Endothelial cell of umbilical vein (primary cell): ENCODE results near the gene PSPC1. TPM values are rescaled to one million over a fixed set of nuclear protein-coding genes. Genes with fewer than 3 reads are reported as not detected.

Experiments
- BruUV-seq: library from RNA; stranded (reverse); fragments of 400-500 nt; replicated peaks from 2 replicates; lab custom pipeline; 2021; lab: Mats Ljungman, UMichigan
- CTCF ChIA-PET: fragments of 300-600, 350-600 bp; sonication (Branson Sonifier 250); formaldehyde crosslinking; loops from one replicate; lab custom pipeline; 2021; ENCODE audit warnings: antibody characterized with exemption, inconsistent platforms; lab: Charles Lee
- POLR2A ChIA-PET: fragments of 300-600, 350-600 bp; sonication (Branson Sonifier 250); formaldehyde crosslinking; loops from one replicate; lab custom pipeline; 2021; ENCODE audit warnings: antibody characterized with exemption, inconsistent platforms; lab: Charles Lee
- DNase-seq: peaks from one replicate; pipeline ENCODE4 v3.0.0-alpha.2; 2011; ENCODE audit warnings: low read depth, low spot score
- FAIRE-seq: peaks from 2 replicates; lab custom pipeline; 2011; peaks lifted over from hg19 to GRCh38; lab: Jason Lieb, UNC
- H2AFZ ChIP-seq: 2 replicates; pipeline ENCODE4 v1.6.0; 2012; ENCODE audit warnings: low read depth, low read length, control low read depth, inconsistent platforms
- H3K27ac ChIP-seq: 2 replicates; pipeline ENCODE4 v1.5.1; 2011; ENCODE audit warnings: low read depth, mild to moderate bottlenecking, control low read depth, low read length, moderate library complexity; ENCODE audit not compliant: insufficient read depth
- H3K27me3 ChIP-seq, 2 experiments: 2 replicates each; pipeline versions ENCODE4 v1.6.0 to v1.6.1; 2011; ENCODE audit warnings: low read length in 2 of 2, mixed read lengths in 1 of 2; ENCODE audit not compliant: control insufficient read depth in 2 of 2, insufficient read depth in 2 of 2
- H3K36me3 ChIP-seq, 2 experiments: 2 replicates in 1 of 2; 3 replicates in 1 of 2; pipeline ENCODE4 v1.5.1; 2011; ENCODE audit warnings: low read length in 2 of 2, mild to moderate bottlenecking in 1 of 2, moderate library complexity in 1 of 2; ENCODE audit not compliant: control insufficient read depth in 2 of 2, insufficient read depth in 2 of 2; ENCODE audit errors: extremely low read depth in 1 of 2
- H3K4me1 ChIP-seq: 3 replicates; pipeline ENCODE4 v1.5.1; 2011; ENCODE audit warnings: mild to moderate bottlenecking, low read length; ENCODE audit not compliant: control insufficient read depth, insufficient read depth; ENCODE audit errors: extremely low read depth
- H3K4me2 ChIP-seq: 2 replicates; pipeline ENCODE4 v1.6.1; 2011; ENCODE audit warnings: low read length, control low read depth, mixed read lengths; ENCODE audit not compliant: insufficient read depth
- H3K4me3 ChIP-seq, 3 experiments: fragments of 200-600 bp in 1 of 3; sonication (generic), shearing (Covaris generic) in 1 of 3; replicated peaks in 1 of 3; 2 replicates each; pipeline ENCODE4 v1.5.1; 2011 to 2016; ENCODE audit warnings: control low read depth in 3 of 3, low read length in 3 of 3, mild to moderate bottlenecking in 2 of 3, inconsistent platforms in 1 of 3, low read depth in 1 of 3, moderate library complexity in 1 of 3; ENCODE audit not compliant: insufficient read depth in 1 of 3
- H3K79me2 ChIP-seq: 2 replicates; pipeline ENCODE4 v1.6.0; 2012; ENCODE audit warnings: low read length, inconsistent platforms; ENCODE audit not compliant: control insufficient read depth, insufficient read depth
- H3K9ac ChIP-seq: replicated peaks from 2 replicates; pipeline ENCODE3; 2011; ENCODE audit warnings: low read length, control low read depth; ENCODE audit not compliant: insufficient read depth; ENCODE audit errors: extremely low read depth
- H3K9me1 ChIP-seq: replicated peaks from 3 replicates; pipeline ENCODE4 v1.6.0; 2011; ENCODE audit warnings: mild to moderate bottlenecking, low read length; ENCODE audit not compliant: control insufficient read depth, insufficient read depth; ENCODE audit errors: extremely low read depth
- H3K9me3 ChIP-seq: replicated peaks from 2 replicates; pipeline ENCODE4 v1.5.1; 2012; ENCODE audit warnings: low read length, inconsistent platforms; ENCODE audit not compliant: control insufficient read depth, insufficient read depth
- H4K20me1 ChIP-seq: replicated peaks from 2 replicates; pipeline ENCODE3; 2011; ENCODE audit warnings: mild to moderate bottlenecking, low read length; ENCODE audit not compliant: control insufficient read depth, insufficient read depth; ENCODE audit errors: extremely low read depth
- CTCF ChIP-seq, 2 donors: IDR thresholded peaks; 1 replicate in 1 of 2; 2 replicates in 1 of 2; pipeline ENCODE4 v1.5.1; 2011; ENCODE audit warnings: low read length in 2 of 2, mild to moderate bottlenecking in 2 of 2, moderate library complexity in 2 of 2, control low read depth in 1 of 2, inconsistent platforms in 1 of 2, low read depth in 1 of 2; ENCODE audit not compliant: insufficient read depth in 1 of 2; ENCODE audit errors: extremely low read depth in 1 of 2
- EZH2 ChIP-seq: IDR thresholded peaks from 2 replicates; pipeline ENCODE4 v1.6.1; 2012; ENCODE audit warnings: borderline replicate concordance, low read depth, mild to moderate bottlenecking, moderate library complexity, low read length, inconsistent platforms; ENCODE audit not compliant: severe bottlenecking
- MAX ChIP-seq: IDR thresholded peaks from 2 replicates; pipeline ENCODE4 v1.6.1; 2011; ENCODE audit not compliant: insufficient read depth, insufficient read length
- MYC ChIP-seq: IDR thresholded peaks from one replicate; pipeline ENCODE4 v1.6.1; 2011; ENCODE audit warnings: mild to moderate bottlenecking, low read depth, low read length
- dilution Hi-C: fragments of 300-500 bp; cut with MboI; formaldehyde crosslinking; loops from one replicate; pipeline ENCODE4 v1.15.0; 2019; ENCODE audit warnings: low sequenced_read_pairs; ENCODE audit not compliant: extremely low pct_ligation_motif_present
- intact Hi-C: fragments of 100-400 bp; cut with micrococcal nuclease; formaldehyde crosslinking; loops from one replicate; pipeline ENCODE4 v1.10.0; 2022
- polyA plus RNA-seq, 4 experiments: library from polyadenylated mRNA; depleted of rRNA in 3 of 4; stranded (reverse) in 3 of 4; unstranded in 1 of 4; fragments of >200 nt; gene quantifications; 2 replicates each; pipeline versions ENCODE4 v1.2.1 to v1.2.3, GENCODE V29; 2011 to 2012; ENCODE audit warnings: missing spikeins in 1 of 4
- total RNA-seq: library from RNA; stranded (reverse); gene quantifications from 2 replicates; pipeline ENCODE4 v1.2.3, GENCODE V29; 2021

Gene PSPC1
- total and polyA plus RNA-seq, 2 donors (not counting 3 experiments of a cell fraction or from before 2014, with no cell fraction given) = 22.8 to 55.7 TPM

GRCh38 chr13:19725320-19725719 lies 57.4 kb downstream of the PSPC1 start:
- CTCF ChIA-PET = interaction anchor here (1.0 kb wide), 1 partner anchor 13 kb away, joined by 3 read pairs; no protein-coding TSS in a partner anchor

GRCh38 chr13:19720039-19720438 lies 62.7 kb downstream of the PSPC1 start:
- peaks cover 0 to 3% of the 10 kb centered on the region in 2 experiments for H3K36me3 ChIP-seq
- no peak overlapping the region for H3K4me3 ChIP-seq
- ChIA-PET POLR2A (no interaction called here), CTCF (no interaction called here)
- H3K9me3 ChIP-seq = no peaks in the 10 kb centered on the region
- DNase-seq (no peak), FAIRE-seq (no peak)
- H3K27ac ChIP-seq = no peak overlapping the region
- dilution Hi-C loops (no loop called here), intact Hi-C loops (no loop called here)
- no peaks in the 10 kb centered on the region for H3K9me1 ChIP-seq
- no peaks in the 10 kb centered on the region for H3K4me1 ChIP-seq
- H3K4me2 ChIP-seq = no peak overlapping the region
- TF ChIP-seq EZH2 (no peak), MAX (no peak), MYC (no peak)
- no peaks in the 10 kb centered on the region for H3K27me3 ChIP-seq
- H2AFZ ChIP-seq = no peak overlapping the region
- no peak overlapping the region for H3K9ac ChIP-seq
- H3K79me2 ChIP-seq = peaks cover 28% of the 10 kb centered on the region
- no peaks in the 10 kb centered on the region for H4K20me1 ChIP-seq
- BruUV-seq = no TSS peak

More at GRCh38 chr13:19725320-19725719, 57.4 kb downstream of the PSPC1 start:
- Histone ChIP-seq H3K9me1 (no peaks in the 10 kb centered on the region), H2AFZ (no peak overlapping the region), H3K79me2 (peaks cover 52% of the 10 kb centered on the region), H3K4me1 (no peaks in the 10 kb centered on the region), H3K9me3 (no peaks in the 10 kb centered on the region), H3K4me3 (no peak overlapping the region), H3K36me3 (peaks cover 2 to 4% of the 10 kb centered on the region in 2 experiments), H3K9ac (no peak overlapping the region), H4K20me1 (no peaks in the 10 kb centered on the region), H3K27ac (no peak overlapping the region), H3K27me3 (no peaks in the 10 kb centered on the region), H3K4me2 (no peak overlapping the region)
- no peak for TF ChIP-seq CTCF (IDR thresholded peaks at IDR 0.05; ENCODE audit: extremely low read depth in 1 of 2, insufficient read depth in 1 of 2, low read depth in 1 of 2, low read length in 2 of 2)
- no TSS peak for BruUV-seq
- POLR2A ChIA-PET = no interaction called here
- dilution Hi-C loops = no loop called here
- FAIRE-seq (no peak), DNase-seq (no peak)
- intact Hi-C loops = no loop called here
